Epithelial cell of umbilical artery (primary cell): Measurements from ENCODE around the gene PIN1. TPM values are rescaled to one million over a fixed set of nuclear protein-coding genes. Genes with fewer than 3 reads are reported as not detected.

Experiments used
- total RNA-seq: library from RNA; depleted of rRNA; stranded (reverse); fragments of >200 nt; gene quantifications from 2 replicates; pipeline ENCODE4 v1.2.3, GENCODE V29; 2014

Gene PIN1
- total RNA-seq, result 114 and 128 TPM in 2 replicates

GRCh38 chr19:9834726-9835506, at the start of gene PIN1:
Gene PIN1 (plus strand): TSS chr19:9835318. CDS start chr19:9835345, 27 bp downstream.

GRCh38 chr19:9818734-9819595, 16.2 kb upstream of the PIN1 start, which contains the start of gene FBXL12:
Gene FBXL12 (minus strand): TSS chr19:9819079. CDS start chr19:9818813, 266 bp downstream.

GRCh38 chr19:9827289-9828238, 7.6 kb upstream of the PIN1 start, which contains the start of gene UBL5:
Gene UBL5 (plus strand): TSS chr19:9827918. CDS start chr19:9828338, 420 bp downstream.

Other genes starting within 250 kb of the PIN1 start
- gene ZNF561, start 214.1 kb upstream of the PIN1 start, total RNA-seq, result 37.4 and 39.4 TPM in 2 replicates
- gene ZNF562, start 160.2 kb upstream of the PIN1 start, total RNA-seq, result 19.8 and 35.0 TPM in 2 replicates
- gene ZNF846, start 66.6 kb upstream of the PIN1 start, total RNA-seq, result 2.6 and 5.3 TPM in 2 replicates
- gene FBXL12, start 16.2 kb upstream of the PIN1 start, total RNA-seq, result 7.1 and 10.4 TPM in 2 replicates
- 258 and 446 TPM in 2 replicates for gene UBL5, start 7.4 kb upstream of the PIN1 start, total RNA-seq
- 0.46 and 5.2 TPM in 2 replicates for gene OLFM2, start 101.2 kb downstream of the PIN1 start, total RNA-seq
- under 0.01 TPM in 2 replicates for gene COL5A3, start 175.2 kb downstream of the PIN1 start, total RNA-seq
- gene RDH8, start 178.2 kb downstream of the PIN1 start, total RNA-seq, result not detected in 2 replicates